ENCODE measurements around the gene INPP1.

- TF ChIP-seq CTCF (conservative IDR thresholded peaks at IDR 0.05; ENCODE audit: low read depth, low read length) (no peak), EZH2 (IDR thresholded peaks at IDR 0.05; ENCODE audit: low read length, unreplicated experiment) (no peak)
Measured at GRCh38 chr2:190325588-190325987, 17.8 kb upstream of the INPP1 start.

All from PC-3 (cell line).